SH-SY5Y (cell line): ENCODE measurements around the gene LSM3.

Experiments
- GATA2 ChIP-seq: IDR thresholded peaks from 2 replicates; pipeline ENCODE4 v1.6.1; 2011; ENCODE audit warnings: mild to moderate bottlenecking, low read depth, low read length
- GATA3 ChIP-seq: IDR thresholded peaks from 2 replicates; pipeline ENCODE4 v1.6.1; 2011; ENCODE audit warnings: low read depth, mild to moderate bottlenecking, low read length, moderate library complexity

DNA sequence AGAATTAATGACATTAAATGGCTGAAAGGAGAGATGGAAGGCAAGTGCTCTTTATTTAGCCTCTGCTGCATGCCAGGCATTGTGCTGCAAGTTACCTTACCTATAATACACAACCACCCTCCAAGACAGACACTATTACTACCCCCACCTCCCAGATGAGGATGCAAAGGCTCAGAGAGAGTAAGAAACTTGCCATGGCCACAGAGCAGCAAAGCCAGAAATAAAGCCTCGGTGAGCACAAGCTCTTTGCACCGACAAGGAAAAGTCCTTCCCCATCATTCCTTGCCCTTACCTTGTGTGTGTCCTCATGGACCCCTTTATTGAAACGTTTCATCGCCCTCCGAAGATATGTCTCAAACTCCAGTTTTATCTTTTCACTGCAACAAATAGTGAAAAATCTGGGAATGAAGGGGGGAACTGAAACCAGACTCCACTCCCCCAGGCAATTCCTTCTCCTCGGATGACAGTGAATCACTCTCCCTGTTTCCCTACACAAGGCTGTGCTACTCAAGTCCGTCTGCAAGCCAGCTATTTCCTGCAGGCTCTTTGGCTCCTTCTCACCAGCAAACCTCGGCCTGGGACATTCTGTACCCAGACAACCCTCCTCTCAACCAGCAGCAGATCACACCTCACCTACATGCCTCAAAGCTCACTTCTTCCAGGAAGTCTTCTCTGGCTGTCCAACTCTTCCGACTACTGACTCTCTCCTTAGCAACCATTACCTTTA, 11.6 kb upstream of the LSM3 start:
- TF ChIP-seq GATA3 (no peak), GATA2 (no peak)
